Uterus (tissue), 2 donors: ENCODE measurements around the gene CPNE1.

ENCODE experiments used
- POLR2A ChIP-seq, 2 donors: fragments of 450-650 bp; IDR thresholded peaks; one replicate each; pipeline ENCODE4 v1.6.1; 2016; ENCODE audit warnings: antibody characterized with exemption in 2 of 2, mild to moderate bottlenecking in 1 of 2, moderate library complexity in 1 of 2
- TF ChIP-seq, protein P1 (sequence below), 4 experiments: fragments of 200-600 bp in 2 of 4; fragments of 450-650 bp in 2 of 4; sonication (generic) in 2 of 4; IDR thresholded peaks; one replicate each; pipeline ENCODE4 v1.5.1; 2016 to 2019; ENCODE audit warnings: antibody characterized with exemption in 4 of 4, mild to moderate bottlenecking in 2 of 4, moderate library complexity in 1 of 4

DNA sequence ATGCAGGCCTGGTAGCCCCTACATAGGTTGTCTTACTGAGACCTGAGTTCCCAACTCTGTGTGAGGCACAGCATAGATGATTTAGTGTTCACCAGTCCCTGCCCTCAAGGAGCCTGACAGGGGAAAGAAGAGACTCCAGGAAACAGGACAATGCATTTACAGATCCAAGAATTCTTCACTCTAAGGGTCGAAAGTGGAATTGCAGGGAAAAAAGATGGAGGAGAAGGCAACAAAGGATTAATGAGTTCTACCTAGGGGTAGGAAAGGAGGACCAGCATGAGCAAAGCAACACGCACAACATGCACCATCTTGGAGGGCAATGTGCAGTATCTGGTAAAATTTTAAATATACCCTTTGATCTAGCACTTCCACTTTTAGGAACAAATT is 43.1 kb downstream of the CPNE1 start:
- TF ChIP-seq, protein P1, sequence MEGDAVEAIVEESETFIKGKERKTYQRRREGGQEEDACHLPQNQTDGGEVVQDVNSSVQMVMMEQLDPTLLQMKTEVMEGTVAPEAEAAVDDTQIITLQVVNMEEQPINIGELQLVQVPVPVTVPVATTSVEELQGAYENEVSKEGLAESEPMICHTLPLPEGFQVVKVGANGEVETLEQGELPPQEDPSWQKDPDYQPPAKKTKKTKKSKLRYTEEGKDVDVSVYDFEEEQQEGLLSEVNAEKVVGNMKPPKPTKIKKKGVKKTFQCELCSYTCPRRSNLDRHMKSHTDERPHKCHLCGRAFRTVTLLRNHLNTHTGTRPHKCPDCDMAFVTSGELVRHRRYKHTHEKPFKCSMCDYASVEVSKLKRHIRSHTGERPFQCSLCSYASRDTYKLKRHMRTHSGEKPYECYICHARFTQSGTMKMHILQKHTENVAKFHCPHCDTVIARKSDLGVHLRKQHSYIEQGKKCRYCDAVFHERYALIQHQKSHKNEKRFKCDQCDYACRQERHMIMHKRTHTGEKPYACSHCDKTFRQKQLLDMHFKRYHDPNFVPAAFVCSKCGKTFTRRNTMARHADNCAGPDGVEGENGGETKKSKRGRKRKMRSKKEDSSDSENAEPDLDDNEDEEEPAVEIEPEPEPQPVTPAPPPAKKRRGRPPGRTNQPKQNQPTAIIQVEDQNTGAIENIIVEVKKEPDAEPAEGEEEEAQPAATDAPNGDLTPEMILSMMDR (IDR thresholded peaks at IDR 0.05) = no peak
- no peak for TF ChIP-seq POLR2A (IDR thresholded peaks at IDR 0.05)
